ENCODE data around the gene FADS1. TPM values are rescaled to one million over a fixed set of nuclear protein-coding genes. Genes with fewer than 3 reads are reported as not detected.

Gene FADS1
- total RNA-seq, 4 donors from 2014 or later, result 20.8 to 37.4 (median 32.0) TPM

DNA sequence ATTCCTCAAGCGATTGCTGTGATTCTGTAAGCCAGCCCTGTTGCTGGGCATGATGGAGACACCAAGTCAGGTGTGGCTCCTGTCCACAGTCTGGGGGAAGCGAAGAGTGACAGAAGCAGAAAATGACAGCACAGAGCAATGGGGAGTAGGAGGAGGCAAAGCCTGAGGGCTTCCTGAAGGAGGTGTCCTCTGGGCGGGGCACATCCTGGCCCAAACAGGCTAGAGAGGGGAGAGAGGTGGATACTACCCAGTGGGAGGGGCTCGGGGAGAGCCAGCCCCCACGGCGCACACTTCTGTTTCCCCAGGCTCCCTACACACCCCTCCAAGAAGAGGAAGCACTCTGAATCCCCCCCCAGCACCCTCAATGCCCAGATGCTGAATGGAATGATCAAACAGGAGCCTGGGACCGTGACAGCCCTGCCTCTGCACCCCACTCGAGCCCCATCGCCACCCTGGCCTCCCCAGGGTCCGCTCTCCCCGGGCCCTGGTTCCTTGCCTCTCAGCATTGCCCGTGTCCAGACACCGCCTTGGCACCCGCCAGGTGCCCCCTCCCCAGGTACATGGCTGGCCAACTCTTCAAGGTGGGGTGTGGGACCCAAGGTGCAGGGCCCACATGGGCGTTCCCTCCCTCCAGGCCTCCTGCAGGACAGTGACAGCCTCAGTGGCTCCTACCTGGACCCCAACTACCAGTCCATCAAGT lies 45.5 kb downstream of the FADS1 start:
- Histone ChIP-seq H3K27me3 (no peaks in the 10 kb centered on the region), H3K27ac (no peak overlapping the region), H3K36me3 (no peaks in the 10 kb centered on the region), H3K4me1 (peaks cover 0 to 6% (median 0%) of the 10 kb centered on the region in 3 donors), H3K9me3 (no peaks in the 10 kb centered on the region), H3K4me3 (no peak overlapping the region)
- ATAC-seq, result no peak
- TF ChIP-seq POLR2AphosphoS5 (IDR thresholded peaks at IDR 0.05) (no peak), POLR2A (IDR thresholded peaks at IDR 0.05) (no peak), EP300 (IDR thresholded peaks at IDR 0.05) (no peak)
- TF ChIP-seq, protein P1, sequence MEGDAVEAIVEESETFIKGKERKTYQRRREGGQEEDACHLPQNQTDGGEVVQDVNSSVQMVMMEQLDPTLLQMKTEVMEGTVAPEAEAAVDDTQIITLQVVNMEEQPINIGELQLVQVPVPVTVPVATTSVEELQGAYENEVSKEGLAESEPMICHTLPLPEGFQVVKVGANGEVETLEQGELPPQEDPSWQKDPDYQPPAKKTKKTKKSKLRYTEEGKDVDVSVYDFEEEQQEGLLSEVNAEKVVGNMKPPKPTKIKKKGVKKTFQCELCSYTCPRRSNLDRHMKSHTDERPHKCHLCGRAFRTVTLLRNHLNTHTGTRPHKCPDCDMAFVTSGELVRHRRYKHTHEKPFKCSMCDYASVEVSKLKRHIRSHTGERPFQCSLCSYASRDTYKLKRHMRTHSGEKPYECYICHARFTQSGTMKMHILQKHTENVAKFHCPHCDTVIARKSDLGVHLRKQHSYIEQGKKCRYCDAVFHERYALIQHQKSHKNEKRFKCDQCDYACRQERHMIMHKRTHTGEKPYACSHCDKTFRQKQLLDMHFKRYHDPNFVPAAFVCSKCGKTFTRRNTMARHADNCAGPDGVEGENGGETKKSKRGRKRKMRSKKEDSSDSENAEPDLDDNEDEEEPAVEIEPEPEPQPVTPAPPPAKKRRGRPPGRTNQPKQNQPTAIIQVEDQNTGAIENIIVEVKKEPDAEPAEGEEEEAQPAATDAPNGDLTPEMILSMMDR (IDR thresholded peaks at IDR 0.05), result no peak
- WGBS, 2 donors (ENCODE audit: low coverage in 1 of 2), result 79 to 100% methylated on average over 1 to 5 of the region's 15 CpGs

DNA sequence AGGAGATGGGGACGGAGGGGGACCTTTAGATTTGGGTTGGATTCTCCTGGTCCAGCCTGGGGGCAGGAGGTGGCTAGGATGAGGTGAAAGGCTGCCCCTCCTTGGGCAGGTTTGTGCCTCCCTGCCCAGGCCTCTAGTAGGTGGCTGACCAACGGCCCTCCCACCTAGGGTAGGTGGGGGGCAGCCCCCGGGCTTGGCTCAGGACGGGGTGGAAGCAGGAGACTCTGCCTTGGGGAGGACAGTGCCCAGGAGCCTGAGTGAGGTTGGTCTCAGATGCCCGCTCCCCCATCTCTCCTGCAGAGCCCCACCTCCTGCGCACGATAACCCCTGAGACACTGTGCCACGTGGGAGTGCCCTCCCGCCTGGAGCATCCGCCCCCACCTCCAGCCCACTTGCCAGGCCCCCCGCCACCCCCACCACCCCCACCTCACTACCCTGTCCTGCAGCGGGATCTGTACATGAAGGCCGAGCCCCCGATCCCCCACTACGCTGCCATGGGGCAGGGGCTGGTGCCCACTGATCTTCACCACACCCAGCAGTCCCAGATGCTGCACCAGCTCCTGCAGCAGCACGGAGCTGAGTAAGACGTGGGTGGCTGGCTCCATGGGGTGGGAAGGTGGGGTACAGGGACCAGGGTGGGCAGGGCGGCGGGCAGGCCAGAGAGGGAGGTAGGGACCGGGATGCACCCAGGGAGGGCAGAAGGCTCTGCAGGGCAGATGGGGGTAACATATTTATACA lies 46.7 kb downstream of the FADS1 start:
- Histone ChIP-seq H3K4me1 (peaks cover 0 to 6% (median 0%) of the 10 kb centered on the region in 3 donors), H3K27me3 (peaks cover 4% of the 10 kb centered on the region), H3K36me3 (no peaks in the 10 kb centered on the region), H3K27ac (no peak overlapping the region), H3K9me3 (no peaks in the 10 kb centered on the region), H3K4me3 (no peak overlapping the region)
- whole genome bisulfite sequencing, 2 donors (ENCODE audit: low coverage in 1 of 2), result 67% methylated on average over 3 of the region's 20 CpGs; no CpG with 5 or more reads in 1 of the 2 donors
- TF ChIP-seq POLR2AphosphoS5 (IDR thresholded peaks at IDR 0.05) (no peak), POLR2A (IDR thresholded peaks at IDR 0.05) (no peak), EP300 (IDR thresholded peaks at IDR 0.05) (no peak)
- TF ChIP-seq, protein P1 (IDR thresholded peaks at IDR 0.05), result no peak
- no peak for ATAC-seq

- ATAC-seq, result no peak
- Histone ChIP-seq H3K9me3 (no peaks in the 10 kb centered on the region), H3K4me1 (peaks cover 0 to 6% (median 0%) of the 10 kb centered on the region in 3 donors), H3K27me3 (peaks cover 12% of the 10 kb centered on the region), H3K27ac (no peak overlapping the region), H3K36me3 (no peaks in the 10 kb centered on the region), H3K4me3 (no peak overlapping the region)
- TF ChIP-seq EP300 (IDR thresholded peaks at IDR 0.05) (no peak), POLR2AphosphoS5 (IDR thresholded peaks at IDR 0.05) (no peak), POLR2A (IDR thresholded peaks at IDR 0.05) (no peak)
- TF ChIP-seq, protein P1 (IDR thresholded peaks at IDR 0.05), result no peak
- WGBS, 2 donors (ENCODE audit: low coverage in 1 of 2), result no CpG with 5 or more reads among the region's 33 CpGs
Observed at GRCh38 chr11:61769169-61769920, 47.5 kb downstream of the FADS1 start.

GRCh38 chr11:61768376-61769076 lies 48.3 kb downstream of the FADS1 start:
- no peak for TF ChIP-seq POLR2AphosphoS5 (IDR thresholded peaks at IDR 0.05)
- no peak for TF ChIP-seq POLR2A (IDR thresholded peaks at IDR 0.05)
- TF ChIP-seq, protein P1 (IDR thresholded peaks at IDR 0.05), result no peak
- TF ChIP-seq EP300 (IDR thresholded peaks at IDR 0.05), result no peak
- peaks cover 0 to 6% (median 0%) of the 10 kb centered on the region in 3 donors for H3K4me1 ChIP-seq
- H3K36me3 ChIP-seq, result no peaks in the 10 kb centered on the region
- H3K9me3 ChIP-seq, result no peaks in the 10 kb centered on the region
- 52 to 61% methylated on average over 3 to 4 of the region's 11 CpGs for WGBS, 2 donors (ENCODE audit: low coverage in 1 of 2)
- no peak overlapping the region for H3K4me3 ChIP-seq
- peaks cover 20% of the 10 kb centered on the region for H3K27me3 ChIP-seq
- no peak for ATAC-seq
- H3K27ac ChIP-seq, result no peak overlapping the region
